HG02759 (cell line): Measurements from ENCODE around the gene CAMTA2.
"Not testable (repeated sequence)": the region's sequence is repeated elsewhere in the genome, so short reads cannot be mapped to it uniquely, and the experiment has no call there.

Source experiments
- ATAC-seq: cut with Tn5 transposase; IDR thresholded peaks from one replicate; pipeline ENCODE4 v1.9.1; 2021; ENCODE audit warnings: mild to moderate bottlenecking, moderate library complexity; ENCODE audit not compliant: unreplicated experiment

CAMTA2 gene

DNA sequence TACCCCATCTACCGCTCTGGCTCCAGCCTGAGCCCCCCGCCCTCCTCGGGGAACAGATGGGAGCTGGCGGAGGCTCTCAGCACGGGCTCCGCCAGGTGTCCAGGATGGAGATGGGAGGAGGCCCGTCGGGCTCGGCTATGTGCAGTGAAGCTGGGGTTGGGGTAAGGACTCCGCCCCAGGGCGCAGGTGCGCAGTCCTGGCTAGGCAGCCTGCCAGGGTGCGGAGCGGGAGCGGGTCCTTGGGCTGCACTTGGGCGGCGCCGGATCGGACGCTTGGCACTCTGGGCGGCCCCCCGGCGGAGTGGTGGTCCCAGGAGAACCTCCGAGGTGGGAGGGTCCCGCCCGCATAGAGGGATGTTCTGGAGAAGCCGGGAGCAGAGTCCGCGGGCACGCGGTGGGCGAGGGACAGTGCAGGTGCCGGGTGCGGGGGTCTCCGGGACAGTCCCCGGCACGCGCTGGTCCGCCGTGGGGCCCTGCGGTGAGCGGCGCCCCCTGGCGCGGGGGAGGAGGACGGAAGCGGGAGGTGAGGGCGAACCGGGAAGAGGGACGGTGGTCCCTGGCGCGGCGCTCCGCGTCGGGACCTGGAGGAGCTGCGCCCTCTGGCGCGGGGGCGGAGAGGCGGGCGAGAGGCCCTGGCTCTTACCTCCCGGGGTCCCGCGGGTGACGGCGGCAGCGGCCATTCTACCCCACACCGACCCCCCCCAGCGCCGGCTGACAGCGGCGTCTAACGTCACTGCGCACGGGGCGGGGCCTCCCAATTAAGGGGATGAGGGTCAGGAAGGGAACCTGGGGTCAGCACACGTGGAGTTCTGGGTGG is at the start of gene CAMTA2:
Gene CAMTA2 (minus strand): TSS at position 725 of the 816 bp plus-strand sequence. CDS start 1,453 bp downstream, outside the sequence.
- peak; percentile 70 for ATAC-seq

- ATAC-seq = no peak
Measured at GRCh38 chr17:5035315-5035714, 47.8 kb upstream of the CAMTA2 start, which contains the start of gene SLC52A1. Gene SLC52A1 (minus strand): TSS chr17:5035426. CDS start chr17:5034606, 820 bp downstream.

DNA sequence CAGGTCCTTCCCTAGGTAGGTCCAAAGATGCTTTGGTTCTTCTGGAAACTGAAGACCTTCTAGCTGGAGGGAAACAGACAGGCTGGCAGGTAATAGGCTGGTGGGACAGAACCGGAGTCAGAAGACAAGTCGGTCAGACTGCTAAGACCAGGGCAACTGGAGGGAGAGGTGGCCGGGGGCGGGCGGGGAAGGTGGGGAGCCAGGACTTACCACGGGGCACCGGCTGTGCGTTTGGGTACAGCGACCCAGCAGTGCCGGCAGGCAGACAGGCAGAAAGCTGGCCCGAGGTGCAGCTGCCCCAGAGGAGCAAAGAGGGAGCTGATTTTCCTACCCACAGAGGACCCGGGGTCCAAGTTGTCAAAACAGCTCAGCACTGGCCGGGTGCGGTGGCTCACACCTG is 47.2 kb upstream of the CAMTA2 start:
- ATAC-seq = no peak

DNA sequence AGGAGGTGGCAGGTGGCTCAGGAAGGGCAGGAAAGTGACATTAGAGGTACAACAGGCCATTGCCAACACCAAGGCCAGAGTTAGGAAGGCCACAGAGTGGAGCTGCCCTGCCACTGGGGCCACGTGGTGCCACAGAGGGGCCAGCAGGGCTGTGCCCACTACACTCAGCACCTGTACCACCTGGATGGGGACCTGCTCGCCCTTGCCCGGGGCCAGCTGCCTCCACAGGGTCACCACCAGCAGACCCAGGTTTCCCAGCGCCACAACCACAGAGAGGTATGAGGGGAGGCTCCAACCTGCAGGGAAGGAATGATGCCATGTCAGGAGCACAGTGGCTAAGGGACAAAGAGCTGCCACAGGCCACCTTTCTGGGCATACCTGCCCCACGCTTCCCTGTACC is 46.6 kb upstream of the CAMTA2 start:
- no peak for ATAC-seq

DNA sequence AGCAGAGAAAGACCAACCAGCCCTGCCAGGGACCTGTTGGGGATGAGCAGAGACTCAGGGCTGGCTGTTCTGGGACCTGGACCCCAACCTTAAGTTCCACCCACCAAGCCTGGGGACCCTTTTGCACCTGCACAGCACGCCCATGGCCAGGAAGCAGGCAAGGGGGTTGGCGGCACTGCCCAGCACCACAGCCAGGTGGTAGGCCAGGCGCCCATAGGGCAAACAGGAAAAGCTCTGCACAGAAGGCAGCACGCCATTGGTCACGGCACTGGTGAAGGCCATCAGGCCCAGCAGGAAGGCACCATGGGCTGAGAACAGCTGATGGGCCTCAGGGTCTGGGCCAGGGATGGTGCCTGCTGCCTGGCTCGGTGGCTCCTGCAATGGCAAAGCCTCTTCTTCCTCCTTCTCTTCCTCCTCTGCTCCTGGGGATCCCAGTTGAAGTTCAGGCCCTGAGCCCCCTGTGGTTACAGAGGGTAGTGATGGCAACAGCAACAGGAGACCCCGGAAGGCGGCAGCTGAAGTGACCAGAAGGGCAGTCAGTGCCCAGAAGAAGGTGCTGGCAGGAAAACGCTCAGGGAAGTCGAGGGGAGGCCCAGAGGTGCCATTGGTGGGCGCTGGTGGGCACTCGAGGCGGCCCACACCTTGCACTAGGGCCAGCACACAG is 46.0 kb upstream of the CAMTA2 start:
- ATAC-seq = no peak

DNA sequence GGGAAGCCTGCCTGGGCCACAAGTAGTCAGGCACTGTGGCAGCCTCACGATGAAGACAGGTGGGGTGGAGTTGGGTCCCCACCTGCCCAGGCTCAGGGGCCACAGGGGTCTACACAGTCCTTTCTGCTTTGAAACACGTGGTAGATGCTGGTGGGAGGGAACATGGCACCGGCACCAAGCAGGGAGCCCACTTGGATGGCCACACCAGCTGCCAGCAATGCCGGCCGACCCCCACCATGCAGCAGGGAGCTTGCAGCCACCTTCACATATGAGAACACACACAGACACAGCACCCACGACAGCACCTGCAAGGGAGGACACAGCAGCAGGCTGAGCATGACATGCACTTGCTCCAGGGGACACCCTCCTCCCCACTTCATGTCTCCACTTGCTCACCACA is 45.4 kb upstream of the CAMTA2 start:
- ATAC-seq = no peak

- ATAC-seq = peak; percentile 72
Measured at GRCh38 chr17:5031365-5032082, 44.0 kb upstream of the CAMTA2 start.

GRCh38 chr17:5030168-5030567 is 42.7 kb upstream of the CAMTA2 start:
- ATAC-seq = not testable (repeated sequence)

GRCh38 chr17:5027916-5028315 is 40.4 kb upstream of the CAMTA2 start:
- no peak for ATAC-seq

- no peak for ATAC-seq
Measured at GRCh38 chr17:5027299-5027698, 39.8 kb upstream of the CAMTA2 start.

DNA sequence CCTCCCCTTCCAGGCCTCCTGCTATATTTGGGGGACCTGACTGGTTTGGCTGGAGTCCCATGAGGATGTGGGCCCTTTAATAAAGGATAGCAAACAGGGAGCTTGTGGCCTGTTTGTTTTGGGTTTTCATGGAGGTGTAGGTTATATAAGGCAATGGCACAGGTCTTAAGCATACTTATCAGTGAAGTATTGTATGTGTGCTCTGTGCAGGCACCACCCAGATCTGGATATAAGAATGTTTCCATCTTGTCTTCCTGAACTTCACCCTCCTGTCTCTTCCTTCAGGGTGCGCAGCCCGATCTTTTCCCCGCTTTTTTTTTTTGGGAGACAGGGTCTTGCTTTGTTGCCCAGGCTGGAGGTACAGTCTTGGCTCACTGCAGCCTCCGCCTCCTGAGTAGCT is 37.1 kb upstream of the CAMTA2 start:
- ATAC-seq = no peak

GRCh38 chr17:5023588-5024147 is 36.2 kb upstream of the CAMTA2 start:
- ATAC-seq = no peak

DNA sequence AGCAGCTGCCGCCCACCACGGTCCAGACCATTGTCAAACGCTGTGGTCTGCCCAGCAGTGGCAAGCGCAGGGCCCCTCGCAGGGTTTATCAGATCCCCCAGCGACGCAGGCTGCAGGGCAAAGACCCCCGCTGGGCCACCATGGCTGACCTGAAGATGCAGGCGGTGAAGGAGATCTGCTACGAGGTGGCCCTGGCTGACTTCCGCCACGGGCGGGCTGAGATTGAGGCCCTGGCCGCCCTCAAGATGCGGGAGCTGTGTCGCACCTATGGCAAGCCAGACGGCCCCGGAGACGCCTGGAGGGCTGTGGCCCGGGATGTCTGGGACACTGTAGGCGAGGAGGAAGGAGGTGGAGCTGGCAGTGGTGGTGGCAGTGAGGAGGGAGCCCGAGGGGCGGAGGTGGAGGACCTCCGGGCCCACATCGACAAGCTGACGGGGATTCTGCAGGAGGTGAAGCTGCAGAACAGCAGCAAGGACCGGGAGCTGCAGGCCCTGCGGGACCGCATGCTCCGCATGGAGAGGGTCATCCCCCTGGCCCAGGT is 34.8 kb upstream of the CAMTA2 start:
- no peak for ATAC-seq

- ATAC-seq = no peak
Measured at GRCh38 chr17:5020502-5021023, 33.1 kb upstream of the CAMTA2 start.

DNA sequence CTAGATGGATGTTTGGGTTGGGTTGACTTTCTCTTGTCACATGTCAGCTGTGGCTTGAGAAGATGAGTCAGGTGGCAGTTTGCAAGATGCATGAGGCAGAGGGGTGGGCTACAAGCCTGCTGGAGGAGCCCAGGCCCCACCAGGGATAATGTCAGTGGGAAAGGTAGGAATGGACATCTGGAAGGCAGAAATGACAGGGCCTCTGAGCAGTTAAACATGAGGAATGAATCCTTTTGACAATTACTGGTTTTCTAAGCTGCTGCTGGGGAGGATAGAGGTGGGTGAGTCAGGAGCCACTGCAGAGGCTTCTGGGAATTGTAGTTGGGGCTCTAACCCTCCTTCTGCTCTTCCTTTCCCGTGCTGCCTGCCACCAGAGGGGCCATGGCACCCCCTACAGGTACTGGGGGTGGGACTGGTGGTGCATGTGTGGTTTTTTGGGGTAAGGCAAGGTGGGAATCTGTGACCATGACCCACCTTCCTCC is 32.0 kb upstream of the CAMTA2 start:
- ATAC-seq = no peak

- ATAC-seq = no peak
Measured at GRCh38 chr17:5014357-5014756, 26.9 kb upstream of the CAMTA2 start.

DNA sequence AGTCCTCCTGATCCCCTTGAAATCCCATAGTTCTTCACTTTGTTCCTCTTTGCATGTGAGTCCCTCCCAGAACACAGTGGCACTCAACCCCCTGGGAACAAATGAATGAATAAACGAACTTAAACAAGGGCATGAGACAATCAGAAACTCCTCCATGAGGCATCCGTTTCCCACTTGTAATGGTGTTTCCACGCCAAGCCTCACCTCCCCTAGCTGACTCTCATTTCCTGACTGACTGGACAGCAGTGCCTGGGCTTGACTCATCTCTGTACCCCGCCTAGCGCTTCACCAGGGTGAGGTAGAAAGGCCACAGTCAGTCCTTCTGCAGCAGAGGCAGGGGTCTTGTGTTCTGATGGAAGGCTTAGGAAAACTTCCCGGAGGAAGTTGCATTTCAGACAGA is 24.5 kb upstream of the CAMTA2 start:
- no peak for ATAC-seq

DNA sequence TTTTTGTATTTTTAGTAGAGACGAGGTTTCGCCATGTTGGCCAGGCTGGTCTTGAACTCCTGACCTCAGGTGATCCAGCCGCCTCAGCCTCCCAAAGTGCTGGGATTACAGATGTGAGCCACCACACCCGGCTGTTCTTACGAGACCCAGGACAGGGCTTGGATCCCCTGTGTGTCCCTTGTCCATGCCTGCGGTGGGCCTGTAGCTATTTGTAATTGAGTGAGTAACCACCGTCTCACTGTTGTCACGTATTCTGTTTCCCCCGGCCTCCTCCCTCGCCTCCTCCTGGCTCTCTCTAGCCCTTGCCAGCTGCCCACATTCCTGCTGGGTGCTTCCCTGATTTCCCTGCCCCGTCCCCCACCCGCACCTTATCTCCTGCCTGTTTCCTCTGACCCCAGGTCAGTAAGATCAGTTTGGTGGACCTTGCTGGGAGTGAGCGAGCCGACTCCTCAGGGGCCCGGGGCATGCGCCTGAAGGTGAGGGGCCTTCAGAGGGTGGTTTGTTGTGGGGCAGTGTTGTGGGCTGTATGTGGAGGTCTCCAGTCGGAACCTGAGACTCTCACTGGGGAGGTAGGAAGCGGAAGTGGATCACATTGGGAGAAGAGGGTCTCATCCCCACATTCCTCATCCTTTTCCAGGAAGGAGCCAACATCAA is 15.9 kb upstream of the CAMTA2 start:
- ATAC-seq = no peak

DNA sequence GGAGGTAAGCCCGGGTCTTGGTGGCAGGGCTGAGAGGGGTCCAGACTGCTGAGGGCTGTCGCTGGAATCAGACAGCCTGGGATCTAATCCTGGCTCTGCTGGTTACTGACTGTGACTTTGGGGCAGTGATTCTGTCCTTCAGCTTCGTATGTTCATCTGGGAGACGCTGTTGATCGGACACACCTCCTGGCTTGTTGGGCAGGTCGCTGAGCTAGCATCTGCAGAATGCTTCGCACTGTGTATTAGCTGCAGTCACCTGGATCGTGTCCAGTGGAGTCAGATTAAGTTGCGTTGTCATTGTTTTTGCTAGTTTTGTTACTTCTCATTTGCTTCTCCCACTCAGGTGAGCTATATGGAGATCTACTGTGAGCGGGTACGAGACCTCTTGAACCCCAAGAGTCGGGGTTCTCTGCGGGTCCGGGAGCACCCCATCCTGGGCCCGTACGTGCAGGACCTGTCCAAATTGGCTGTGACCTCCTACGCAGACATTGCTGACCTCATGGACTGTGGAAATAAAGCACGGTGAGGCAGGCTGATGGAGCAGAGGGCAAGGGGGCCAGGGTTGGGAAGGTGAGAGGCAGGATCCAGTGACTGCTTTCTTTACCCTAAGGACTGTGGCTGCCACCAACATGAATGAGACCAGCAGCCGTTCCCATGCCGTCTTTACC is 14.8 kb upstream of the CAMTA2 start:
- ATAC-seq = no peak

DNA sequence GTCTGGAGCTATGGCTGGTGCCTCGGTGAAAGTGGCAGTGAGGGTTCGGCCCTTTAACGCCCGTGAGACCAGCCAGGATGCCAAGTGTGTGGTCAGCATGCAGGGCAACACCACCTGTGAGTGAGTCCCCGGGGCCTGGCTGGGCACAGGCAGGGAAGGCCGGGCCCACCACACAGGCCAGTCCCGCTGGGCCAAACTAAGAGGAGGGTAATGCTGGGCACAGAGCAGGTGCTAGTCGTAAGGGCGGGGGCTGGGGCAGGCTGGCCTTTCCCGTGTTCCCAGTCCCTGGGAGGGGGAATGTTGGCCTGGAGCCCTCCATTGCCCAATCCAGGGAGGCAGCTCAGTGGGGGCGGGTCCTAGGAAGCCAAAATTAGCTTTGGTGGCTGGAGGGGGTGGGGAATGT is 12.8 kb upstream of the CAMTA2 start:
- ATAC-seq = no peak
